NCI-H2107 treated with DMSO at 0.1 percent for 48 hours (cell line): ENCODE results near the gene COPS8.

Experiments
- DNase-seq: peaks from one replicate; lab custom pipeline; 2025; ENCODE audit not compliant: unreplicated experiment; lab: John Stamatoyannopoulos, UW

Gene COPS8

GRCh38 chr2:237130562-237131421 lies 45.1 kb downstream of the COPS8 start:
- DNase-seq: no peak

GRCh38 chr2:237131749-237132533 lies 46.3 kb downstream of the COPS8 start:
- DNase-seq: no peak

GRCh38 chr2:237132799-237133198 lies 47.1 kb downstream of the COPS8 start:
- no peak for DNase-seq

DNA sequence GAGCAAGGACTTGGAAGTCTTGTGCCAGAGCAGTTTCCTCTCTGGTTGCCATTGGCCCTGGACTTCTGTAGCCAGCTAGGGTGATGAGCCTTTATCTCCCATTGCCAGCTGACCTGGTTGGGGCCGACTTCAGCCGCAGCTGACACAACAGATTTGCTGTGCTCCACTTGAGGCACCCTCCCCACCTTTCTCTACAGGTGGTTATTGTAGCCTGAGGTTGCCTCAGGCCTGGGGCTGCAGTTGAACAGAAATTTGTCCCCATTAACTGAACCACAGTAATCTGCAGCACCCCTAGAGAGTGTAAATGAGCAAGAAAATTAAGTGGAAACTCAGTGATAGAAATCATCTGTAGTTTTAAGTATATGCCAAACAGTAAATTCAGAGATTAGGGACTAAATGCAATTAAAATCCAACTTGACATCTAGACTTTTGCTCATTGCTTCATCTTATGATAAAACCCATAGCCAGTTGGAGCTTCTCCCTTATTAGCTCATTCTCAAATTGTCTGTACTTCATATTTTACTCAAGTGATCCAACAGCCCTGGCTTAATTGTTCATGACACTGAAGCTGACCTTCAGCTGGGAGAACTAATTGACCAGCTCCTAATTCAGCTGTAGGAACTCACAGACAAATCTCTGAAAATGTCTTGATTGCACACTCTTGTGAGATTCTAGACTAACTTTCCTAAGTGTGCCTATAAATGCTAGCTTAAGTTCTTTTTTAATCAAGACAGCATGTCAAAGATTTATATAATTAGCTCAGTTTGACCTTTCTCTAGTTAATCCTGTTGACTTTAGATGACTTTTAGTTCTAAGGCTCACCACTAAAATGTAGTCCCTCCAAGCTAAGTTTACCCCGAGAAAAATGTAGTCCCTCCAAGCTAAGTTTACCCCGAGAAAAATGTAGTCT lies 48.9 kb downstream of the COPS8 start:
- no peak for DNase-seq

GRCh38 chr2:237136824-237137223 lies 51.1 kb downstream of the COPS8 start:
- no peak for DNase-seq

GRCh38 chr2:237137626-237138323 lies 52.1 kb downstream of the COPS8 start:
- DNase-seq: no peak

DNA sequence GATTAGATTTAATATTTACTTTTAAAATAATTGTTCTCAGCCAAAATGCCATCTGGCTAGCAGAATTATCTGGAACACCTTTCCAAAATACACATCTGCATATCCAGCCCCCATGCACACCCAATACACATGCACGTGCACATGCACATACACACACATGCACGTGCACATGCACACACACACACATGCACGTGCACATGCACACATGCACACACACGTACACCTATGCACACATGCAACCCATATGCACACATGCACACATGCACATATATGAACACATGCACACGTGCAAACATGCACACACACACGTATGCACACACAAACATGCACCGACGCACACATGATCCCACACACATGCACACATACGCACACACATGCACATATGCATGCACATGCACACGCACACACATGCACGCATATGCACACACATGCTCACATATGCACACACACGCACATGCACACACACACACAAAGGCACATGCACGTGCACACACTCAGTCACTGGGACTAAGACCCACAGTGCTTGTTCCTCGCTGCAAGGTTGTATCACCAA lies 53.5 kb downstream of the COPS8 start:
- DNase-seq: no peak

GRCh38 chr2:237140689-237141285 lies 55.1 kb downstream of the COPS8 start:
- DNase-seq: no peak

DNA sequence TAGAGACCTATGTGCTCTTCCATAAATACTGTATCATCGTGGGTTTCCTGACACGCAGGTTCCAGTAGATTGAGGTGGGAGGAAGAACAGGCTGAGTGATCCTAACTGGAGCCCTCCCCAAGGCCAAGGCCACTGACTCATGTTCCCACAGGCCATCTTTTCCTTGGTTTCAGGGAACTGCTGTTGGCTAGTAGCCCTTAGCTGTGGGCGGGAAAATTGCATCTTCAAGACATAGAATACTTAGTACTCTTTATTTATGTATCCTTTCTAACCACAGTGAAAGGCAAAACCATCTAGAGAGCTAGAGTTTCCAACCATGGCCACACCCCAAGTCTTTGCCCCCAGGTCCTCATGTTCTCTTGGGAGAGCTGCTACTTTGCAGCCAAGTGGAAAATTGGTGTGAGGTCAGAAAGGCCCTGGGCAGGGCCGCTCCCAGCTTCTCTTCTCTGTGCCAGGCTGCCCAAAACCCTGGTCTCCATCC lies 55.9 kb downstream of the COPS8 start:
- no peak for DNase-seq

GRCh38 chr2:237143118-237143517 lies 57.4 kb downstream of the COPS8 start:
- no peak for DNase-seq

DNA sequence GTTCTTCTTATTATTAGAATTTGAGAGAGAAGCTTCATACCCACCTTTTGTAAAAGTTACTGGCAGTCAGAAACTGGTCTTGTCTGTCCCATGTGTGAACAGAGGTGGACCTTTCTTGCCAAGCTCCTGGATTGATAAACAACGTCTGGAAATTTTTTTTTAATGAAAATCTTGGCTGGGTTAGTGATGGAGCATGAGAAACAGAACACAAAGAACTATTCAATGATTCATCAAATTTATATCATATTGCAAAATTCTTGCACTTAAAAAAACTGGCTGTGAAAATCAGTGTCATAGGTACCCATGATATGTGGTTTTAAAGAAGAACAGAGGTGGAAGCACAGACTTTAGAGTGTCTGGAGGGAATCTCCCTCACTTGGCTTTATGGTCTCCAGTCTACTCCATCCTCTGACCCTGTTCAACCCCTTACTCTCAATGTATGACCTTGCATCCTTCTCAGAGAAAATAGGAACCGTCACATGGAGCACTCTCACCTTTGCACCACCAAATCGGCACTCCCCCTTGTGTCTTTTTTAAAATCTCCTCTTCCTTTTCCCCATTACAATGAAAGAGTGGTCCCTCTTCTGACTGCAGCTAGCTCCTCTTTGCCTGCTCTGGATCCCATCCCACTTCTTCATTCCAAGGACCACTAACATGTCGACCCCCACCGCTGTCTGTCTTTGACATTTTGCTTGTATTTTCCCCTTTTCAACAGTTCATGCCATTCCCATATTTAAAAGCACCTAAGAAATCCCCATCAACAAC lies 58.2 kb downstream of the COPS8 start:
- no peak for DNase-seq

- DNase-seq: no peak
Observed at GRCh38 chr2:237144516-237144915, 58.8 kb downstream of the COPS8 start.

GRCh38 chr2:237147317-237147716 lies 61.6 kb downstream of the COPS8 start:
- DNase-seq: no peak

GRCh38 chr2:237148624-237149023 lies 62.9 kb downstream of the COPS8 start:
- DNase-seq: no peak

- DNase-seq: no peak
Observed at GRCh38 chr2:237149425-237149824, 63.7 kb downstream of the COPS8 start.
